IMR-90 (cell line): ENCODE results near the gene DMAC2L. TPM values are rescaled to one million over a fixed set of nuclear protein-coding genes. Genes with fewer than 3 reads are reported as not detected.

Source experiments
- ATAC-seq: fragments of 200-7000 bp; cut with Tn5 transposase; 2 replicates; pipeline ENCODE4 v1.9.1; 2020; ENCODE audit warnings: low read depth, mild to moderate bottlenecking, moderate library complexity
- BruUV-seq: library from RNA; stranded (reverse); fragments of 400-500 nt; replicated peaks from 2 replicates; lab custom pipeline; 2021; lab: Mats Ljungman, UMichigan
- CTCF ChIA-PET: fragments of 300-600 bp; formaldehyde crosslinking; extraction: SDS; loops from one replicate; lab custom pipeline; 2021; ENCODE audit warnings: antibody characterized with exemption; lab: Yijun Ruan, JAX
- POLR2A ChIA-PET: fragments of 300-600 bp; sonication (Branson Sonifier 250); formaldehyde crosslinking; loops from one replicate; lab custom pipeline; 2022; ENCODE audit warnings: antibody characterized with exemption; ENCODE audit not compliant: unreplicated experiment; lab: Charles Lee
- DNase-seq: peaks from one replicate; pipeline ENCODE4 v3.0.0; 2013
- H2AFZ ChIP-seq: replicated peaks from 2 replicates; pipeline ENCODE3; 2013; ENCODE audit warnings: low read length, mild to moderate bottlenecking; ENCODE audit not compliant: poor library complexity
- H2AK5ac ChIP-seq: 2 replicates; pipeline ENCODE4 v1.6.1; 2013; ENCODE audit warnings: low read depth, low read length, inconsistent platforms
- H2AK9ac ChIP-seq: replicated peaks from 2 replicates; pipeline ENCODE3; 2013; ENCODE audit warnings: mild to moderate bottlenecking, low read depth, low read length, moderate library complexity; ENCODE audit not compliant: poor library complexity
- H2BK120ac ChIP-seq: 2 replicates; pipeline ENCODE4 v1.6.1; 2013; ENCODE audit warnings: low read depth, low read length, inconsistent platforms
- H2BK15ac ChIP-seq: 3 replicates; pipeline ENCODE4 v1.6.1; 2013; ENCODE audit warnings: low read depth, low read length, inconsistent platforms
- H2BK20ac ChIP-seq: 2 replicates; pipeline ENCODE4 v1.6.1; 2013; ENCODE audit warnings: low read depth, mild to moderate bottlenecking, inconsistent platforms, low read length, moderate library complexity
- H2BK5ac ChIP-seq: 2 replicates; pipeline ENCODE4 v1.6.1; 2013; ENCODE audit warnings: mild to moderate bottlenecking, low read depth, low read length, inconsistent platforms; ENCODE audit not compliant: poor library complexity, severe bottlenecking
- H3K14ac ChIP-seq: replicated peaks from 2 replicates; pipeline ENCODE4 v1.6.1; 2013; ENCODE audit warnings: low read depth, low read length, inconsistent platforms
- H3K18ac ChIP-seq: 2 replicates; pipeline ENCODE4 v1.6.1; 2013; ENCODE audit warnings: low read depth, low read length, control low read depth
- H3K23ac ChIP-seq: 2 replicates; pipeline ENCODE4 v1.6.1; 2013; ENCODE audit warnings: low read depth, low read length, inconsistent platforms
- H3K27ac ChIP-seq: 2 replicates; pipeline ENCODE4 v1.5.1; 2013; ENCODE audit warnings: mild to moderate bottlenecking, control low read depth, low read length; ENCODE audit not compliant: insufficient read depth
- H3K27me3 ChIP-seq: 2 replicates; pipeline ENCODE4 v1.6.1; 2013; ENCODE audit warnings: low read length; ENCODE audit not compliant: control insufficient read depth, insufficient read depth
- H3K36me3 ChIP-seq: 2 replicates; pipeline ENCODE4 v1.6.1; 2013; ENCODE audit warnings: low read length, mixed read lengths; ENCODE audit not compliant: control insufficient read depth, insufficient read depth
- H3K4ac ChIP-seq: 2 replicates; pipeline ENCODE4 v1.6.1; 2013; ENCODE audit warnings: low read depth, low read length, inconsistent platforms
- H3K4me1 ChIP-seq: 2 replicates; pipeline ENCODE4 v1.6.1; 2013; ENCODE audit warnings: low read length, mixed read lengths; ENCODE audit not compliant: control insufficient read depth, insufficient read depth
- H3K4me2 ChIP-seq: 2 replicates; pipeline ENCODE4 v1.6.1; 2013; ENCODE audit warnings: low read depth, mild to moderate bottlenecking, control low read depth, low read length, moderate library complexity
- H3K4me3 ChIP-seq: 2 replicates; pipeline ENCODE4 v1.5.1; 2013; ENCODE audit warnings: low read depth, mild to moderate bottlenecking, control low read depth, low read length, moderate library complexity; ENCODE audit not compliant: insufficient read depth
- H3K56ac ChIP-seq: 2 replicates; pipeline ENCODE4 v1.6.1; 2013; ENCODE audit warnings: low read length, inconsistent platforms; ENCODE audit not compliant: insufficient read depth; ENCODE audit errors: extremely low read depth
- H3K79me1 ChIP-seq, 2 experiments: 2 replicates each; pipeline ENCODE4 v1.6.1; 2013; ENCODE audit warnings: low read length in 2 of 2, inconsistent platforms in 1 of 2, low read depth in 1 of 2
- H3K9ac ChIP-seq: 2 replicates; pipeline ENCODE4 v1.6.1; 2013; ENCODE audit warnings: low read depth, low read length, control low read depth
- H3K9me1 ChIP-seq: 2 replicates; pipeline ENCODE4 v1.6.1; 2013; ENCODE audit warnings: low read length, inconsistent platforms; ENCODE audit not compliant: insufficient read depth
- H3K9me3 ChIP-seq: 2 replicates; pipeline ENCODE4 v1.6.1; 2013; ENCODE audit warnings: low read length; ENCODE audit not compliant: control insufficient read depth, insufficient read depth
- H4K20me1 ChIP-seq: 2 replicates; pipeline ENCODE4 v1.6.1; 2013; ENCODE audit warnings: low read length, inconsistent platforms; ENCODE audit not compliant: insufficient read depth
- H4K5ac ChIP-seq: 2 replicates; pipeline ENCODE4 v1.6.1; 2013; ENCODE audit warnings: mild to moderate bottlenecking, low read depth, low read length, control low read depth
- H4K8ac ChIP-seq, 2 experiments: 2 replicates each; pipeline ENCODE4 v1.6.1; 2013; ENCODE audit warnings: low read depth in 2 of 2, low read length in 2 of 2, control low read depth in 1 of 2, inconsistent platforms in 1 of 2
- H4K91ac ChIP-seq: 2 replicates; pipeline ENCODE4 v1.6.1; 2013; ENCODE audit warnings: low read depth, low read length, inconsistent platforms; ENCODE audit not compliant: insufficient read depth
- FOS ChIP-seq: fragments of 150-350 bp; IDR thresholded peaks from 2 replicates; pipeline ENCODE4 v1.6.1; 2016; ENCODE audit warnings: low read depth, low read length
- WGBS, 2 experiments: methylation state at CpG; one replicate each; pipeline versions ENCODE4 v1.1.5 to v1.1.7; 2013; ENCODE audit warnings: missing lambda C conversion rate in 2 of 2; ENCODE audit not compliant: insufficient read length in 1 of 2; ENCODE audit errors: extremely low coverage in 2 of 2; 5-methylcytosine and 5-hydroxymethylcytosine counted together
- dilution Hi-C: fragments of 300-500 bp; cut with HindIII; formaldehyde crosslinking; loops from one replicate; pipeline ENCODE4 v1.14.3; 2018; ENCODE audit warnings: low sequenced_read_pairs; ENCODE audit not compliant: unreplicated experiment
- in situ Hi-C: fragments of 300-500 bp; cut with MboI; formaldehyde crosslinking; loops from 3 replicates; pipeline ENCODE4 v1.14.3; 2019; ENCODE audit warnings: low sequenced_read_pairs, inconsistent platforms, mixed read lengths
- intact Hi-C: fragments of 100-400 bp; cut with micrococcal nuclease; formaldehyde crosslinking; loops from 2 replicates; pipeline ENCODE4 v1.10.0; 2022
- polyA plus RNA-seq, 3 experiments: library from polyadenylated mRNA; depleted of rRNA; stranded (reverse); fragments of >200 nt; gene quantifications; 2 replicates each; pipeline ENCODE4 v1.2.3, GENCODE V29; 2012; ENCODE audit warnings: low replicate concordance in 1 of 3
- total RNA-seq: library from RNA; depleted of rRNA; stranded (reverse); fragments of >200 nt; gene quantifications from 2 replicates; pipeline ENCODE4 v1.2.3, GENCODE V29; 2012

DMAC2L gene
- total and polyA plus RNA-seq, 2 of the 4 experiments (the other 2 are of a cell fraction), result 5.0 to 6.1 TPM

DNA sequence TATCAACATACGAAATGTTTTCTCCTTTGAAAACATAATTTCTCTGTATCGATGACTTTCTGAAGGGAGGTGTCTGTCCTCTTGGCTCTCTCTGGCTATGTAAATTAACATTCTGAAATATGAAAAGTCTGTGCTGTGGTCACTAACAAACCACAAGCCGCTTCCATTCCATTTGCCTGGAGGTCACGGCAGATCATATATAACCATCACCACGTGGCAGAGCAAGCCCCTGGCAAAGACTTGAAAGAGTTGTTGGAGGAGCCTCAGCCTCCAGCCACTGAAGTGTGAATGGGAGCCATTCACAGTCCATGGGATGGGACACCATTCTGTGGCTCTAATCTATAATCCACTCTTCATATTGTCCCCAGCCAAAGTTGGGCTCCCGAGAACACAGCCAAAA is 45.0 kb downstream of the DMAC2L start:
- H3K79me1 ChIP-seq, result no peaks in the 10 kb centered on the region
- H3K9ac ChIP-seq, result no peak overlapping the region
- H3K14ac ChIP-seq, result no peak overlapping the region
- H4K20me1 ChIP-seq, result no peaks in the 10 kb centered on the region
- H2BK20ac ChIP-seq, result no peak overlapping the region
- no peaks in the 10 kb centered on the region for H3K9me3 ChIP-seq
- intact Hi-C loops (no loop called here), dilution Hi-C loops (no loop called here), in situ Hi-C loops (no loop called here)
- H2AK5ac ChIP-seq, result no peak overlapping the region
- H3K4ac ChIP-seq, result no peak overlapping the region
- TF ChIP-seq FOS, result no peak
- peak overlapping the region; percentile 5 for H2AK9ac ChIP-seq
- WGBS, 2 experiments, result no CpG with 5 or more reads among the region's 6 CpGs
- H3K9me1 ChIP-seq, result no peaks in the 10 kb centered on the region
- no peak overlapping the region for H3K56ac ChIP-seq
- no peak overlapping the region for H3K4me2 ChIP-seq
- no peak overlapping the region for H2BK15ac ChIP-seq
- H3K23ac ChIP-seq, result no peak overlapping the region
- CTCF ChIA-PET, result interaction anchor here (0.6 kb wide), 1 partner anchor 50 kb away, joined by 6 read pairs; no protein-coding TSS in a partner anchor
- no peak for ATAC-seq
- H3K36me3 ChIP-seq, result 0 out of 2 replicates have a peak, but pooled peaks cover 3% of the 10 kb centered on the region
- no peak overlapping the region for H4K91ac ChIP-seq
- H3K18ac ChIP-seq, result no peak overlapping the region
- H2BK5ac ChIP-seq, result no peak overlapping the region
- H4K5ac ChIP-seq, result no peak overlapping the region
- BruUV-seq, result no TSS peak
- POLR2A ChIA-PET, result no interaction called here
- H2AFZ ChIP-seq, result no peak overlapping the region
- no peak overlapping the region for H4K8ac ChIP-seq
- no peak overlapping the region for H2BK120ac ChIP-seq
- no peak overlapping the region for H3K4me3 ChIP-seq
- DNase-seq, result no peak
- H3K4me1 ChIP-seq, result no peaks in the 10 kb centered on the region
- no peaks in the 10 kb centered on the region for H3K27me3 ChIP-seq
- H3K27ac ChIP-seq, result no peak overlapping the region
